ENCODE data around the gene NCBP2. TPM values are rescaled to one million over a fixed set of nuclear protein-coding genes. Genes with fewer than 3 reads are reported as not detected.

Gene NCBP2
- total and polyA plus RNA-seq, 4 donors, result 37.4 to 48.6 (median 47.5) TPM

GRCh38 chr3:196985954-196986885, 43.9 kb upstream of the NCBP2 start:
- peaks cover 0 to 6% (median 2%) of the 10 kb centered on the region in 4 donors for H3K9me3 ChIP-seq (ENCODE audit: control insufficient read depth in 4 of 4, insufficient read depth in 3 of 4, low read length in 3 of 4)
- H3K4me3 ChIP-seq, result no peak overlapping the region
- no peaks in the 10 kb centered on the region for H3K4me1 ChIP-seq (ENCODE audit: control insufficient read depth in 5 of 5, insufficient read depth in 5 of 5, low read length in 5 of 5)
- no peak overlapping the region for H3K27ac ChIP-seq (ENCODE audit: low read depth in 1 of 2, low read length in 1 of 2)
- H3K9ac ChIP-seq (ENCODE audit: insufficient read depth in 1 of 2, low read length in 2 of 2), result no peak overlapping the region
- ATAC-seq (ENCODE audit: insufficient read depth, low FRiP score) (no peak), DNase-seq (peak in 1 of 3 donors; percentile 1)
- no peaks in the 10 kb centered on the region for H3K36me3 ChIP-seq (ENCODE audit: control insufficient read depth in 4 of 4, insufficient read depth in 4 of 4, low read length in 4 of 4)
- H3K27me3 ChIP-seq (ENCODE audit: control insufficient read depth in 3 of 3, insufficient read depth in 3 of 3, low read length in 2 of 3), result no peaks in the 10 kb centered on the region
- TF ChIP-seq CTCF (IDR thresholded peaks at IDR 0.05; ENCODE audit: control extremely low read depth, extremely low read depth), result no peak
- 89 to 91% methylated on average over 9 of the region's 9 CpGs for WGBS, 2 donors

- 85 to 89% methylated on average over 6 of the region's 6 CpGs for WGBS, 2 donors
- no peak overlapping the region for H3K9ac ChIP-seq (ENCODE audit: insufficient read depth in 1 of 2, low read length in 2 of 2)
- no peaks in the 10 kb centered on the region for H3K36me3 ChIP-seq (ENCODE audit: control insufficient read depth in 4 of 4, insufficient read depth in 4 of 4, low read length in 4 of 4)
- H3K4me1 ChIP-seq (ENCODE audit: control insufficient read depth in 5 of 5, insufficient read depth in 5 of 5, low read length in 5 of 5), result no peaks in the 10 kb centered on the region
- no peak for TF ChIP-seq CTCF (IDR thresholded peaks at IDR 0.05; ENCODE audit: control extremely low read depth, extremely low read depth)
- no peak overlapping the region for H3K27ac ChIP-seq (ENCODE audit: low read depth in 1 of 2, low read length in 1 of 2)
- no peak for ATAC-seq (ENCODE audit: insufficient read depth, low FRiP score)
- no peaks in the 10 kb centered on the region for H3K27me3 ChIP-seq (ENCODE audit: control insufficient read depth in 3 of 3, insufficient read depth in 3 of 3, low read length in 2 of 3)
- peak in 1 of 3 donors; percentile 1 for DNase-seq
- peaks cover 0 to 6% (median 2%) of the 10 kb centered on the region in 4 donors for H3K9me3 ChIP-seq (ENCODE audit: control insufficient read depth in 4 of 4, insufficient read depth in 3 of 4, low read length in 3 of 4)
- H3K4me3 ChIP-seq, result no peak overlapping the region
Observed at GRCh38 chr3:196985298-196985697, 43.0 kb upstream of the NCBP2 start.

- no peak for DNase-seq
- WGBS, 2 donors, result 58 to 75% methylated on average over 1 of the region's 1 CpG
- peaks cover 0 to 3% (median 0%) of the 10 kb centered on the region in 5 donors for H3K4me1 ChIP-seq (ENCODE audit: control insufficient read depth in 5 of 5, insufficient read depth in 5 of 5, low read length in 5 of 5)
- no peak overlapping the region for H3K27ac ChIP-seq (ENCODE audit: low read depth in 1 of 2, low read length in 1 of 2)
- H3K9me3 ChIP-seq (ENCODE audit: control insufficient read depth in 4 of 4, insufficient read depth in 3 of 4, low read length in 3 of 4), result peaks cover 0 to 6% (median 2%) of the 10 kb centered on the region in 4 donors
- no peaks in the 10 kb centered on the region for H3K36me3 ChIP-seq (ENCODE audit: control insufficient read depth in 4 of 4, insufficient read depth in 4 of 4, low read length in 4 of 4)
- H3K27me3 ChIP-seq (ENCODE audit: control insufficient read depth in 3 of 3, insufficient read depth in 3 of 3, low read length in 2 of 3), result no peaks in the 10 kb centered on the region
- H3K9ac ChIP-seq (ENCODE audit: insufficient read depth in 1 of 2, low read length in 2 of 2), result no peak overlapping the region
- no peak for ATAC-seq (ENCODE audit: insufficient read depth, low FRiP score)
- no peak for TF ChIP-seq CTCF (IDR thresholded peaks at IDR 0.05; ENCODE audit: control extremely low read depth, extremely low read depth)
- no peak overlapping the region for H3K4me3 ChIP-seq
Observed at GRCh38 chr3:196983186-196983585, 40.9 kb upstream of the NCBP2 start.

Data from lung (tissue), 12 donors.